ENCODE data around the gene ZAP70. TPM values are rescaled to one million over a fixed set of nuclear protein-coding genes. Genes with fewer than 3 reads are reported as not detected.

The ZAP70 gene
- total RNA-seq, 2 experiments from 2014 or later, result 218 TPM

DNA sequence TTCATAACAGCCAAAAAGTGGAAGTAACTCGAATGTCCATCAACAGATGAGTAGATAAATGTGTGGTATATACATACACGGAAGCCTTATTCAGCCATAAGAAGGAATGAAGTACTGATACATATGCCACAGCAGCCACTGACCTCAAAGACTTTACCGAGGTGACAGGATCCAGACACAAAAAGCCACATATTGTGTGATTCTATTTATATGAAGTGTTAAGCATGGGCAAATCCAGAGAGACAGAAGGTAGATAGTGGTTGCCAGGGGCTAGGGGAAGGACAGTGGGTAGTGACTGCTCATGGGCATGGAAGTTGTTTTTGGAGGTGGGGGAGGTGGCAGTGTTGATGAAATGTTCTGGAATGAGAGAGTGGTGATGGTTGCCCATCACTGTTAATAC is 33.9 kb downstream of the ZAP70 start:
- POLR2A ChIA-PET, result interaction anchor here (0.6 to 3.7 kb wide), 3 partner anchors 29 to 1013 kb away, joined by 3 to 15 read pairs (median 4); no protein-coding TSS in a partner anchor
- Mint-ChIP-seq H3K9me3 (no peaks in the 10 kb centered on the region), H3K4me1 (ENCODE audit: low read depth) (peaks cover 56% of the 10 kb centered on the region), H3K36me3 (ENCODE audit: low read depth) (peaks cover 26% of the 10 kb centered on the region), H3K27ac (no peak overlapping the region), H3K4me3 (no peak overlapping the region), H3K27me3 (no peaks in the 10 kb centered on the region)
- TF ChIP-seq, protein P1, sequence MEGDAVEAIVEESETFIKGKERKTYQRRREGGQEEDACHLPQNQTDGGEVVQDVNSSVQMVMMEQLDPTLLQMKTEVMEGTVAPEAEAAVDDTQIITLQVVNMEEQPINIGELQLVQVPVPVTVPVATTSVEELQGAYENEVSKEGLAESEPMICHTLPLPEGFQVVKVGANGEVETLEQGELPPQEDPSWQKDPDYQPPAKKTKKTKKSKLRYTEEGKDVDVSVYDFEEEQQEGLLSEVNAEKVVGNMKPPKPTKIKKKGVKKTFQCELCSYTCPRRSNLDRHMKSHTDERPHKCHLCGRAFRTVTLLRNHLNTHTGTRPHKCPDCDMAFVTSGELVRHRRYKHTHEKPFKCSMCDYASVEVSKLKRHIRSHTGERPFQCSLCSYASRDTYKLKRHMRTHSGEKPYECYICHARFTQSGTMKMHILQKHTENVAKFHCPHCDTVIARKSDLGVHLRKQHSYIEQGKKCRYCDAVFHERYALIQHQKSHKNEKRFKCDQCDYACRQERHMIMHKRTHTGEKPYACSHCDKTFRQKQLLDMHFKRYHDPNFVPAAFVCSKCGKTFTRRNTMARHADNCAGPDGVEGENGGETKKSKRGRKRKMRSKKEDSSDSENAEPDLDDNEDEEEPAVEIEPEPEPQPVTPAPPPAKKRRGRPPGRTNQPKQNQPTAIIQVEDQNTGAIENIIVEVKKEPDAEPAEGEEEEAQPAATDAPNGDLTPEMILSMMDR (IDR thresholded peaks at IDR 0.05), result no peak
- intact Hi-C loops (cut with micrococcal nuclease), result loop anchor here (5.0 kb wide), 1 partner anchor 35 kb away; the partner anchor contains the start of gene ZAP70
- CTCF ChIA-PET, result interaction anchor here (0.9 to 10.0 kb wide), 8 partner anchors 21 to 49 kb away, joined by 3 to 167 read pairs (median 18); partner anchors contain the start of gene ZAP70
- ATAC-seq, result peak; percentile 9
- DNase-seq, result peak; percentile 54

- CTCF ChIA-PET, result interaction anchor here (0.6 to 10.0 kb wide), 18 partner anchors 7 to 156 kb away, joined by 3 to 167 read pairs (median 6); partner anchors contain the start of genes ACTR1B and ZAP70
- Mint-ChIP-seq H3K9me3 (no peaks in the 10 kb centered on the region), H3K27ac (no peak overlapping the region), H3K36me3 (ENCODE audit: low read depth) (peaks cover 23% of the 10 kb centered on the region), H3K4me1 (ENCODE audit: low read depth) (peaks cover 52% of the 10 kb centered on the region), H3K4me3 (no peak overlapping the region), H3K27me3 (no peaks in the 10 kb centered on the region)
- TF ChIP-seq, protein P1 (IDR thresholded peaks at IDR 0.05), result no peak
- ATAC-seq, result no peak
- POLR2A ChIA-PET, result interaction anchor here (0.6 to 0.8 kb wide), 4 partner anchors 22 to 1013 kb away, joined by 3 to 4 read pairs (median 3); partner anchors contain the start of gene ZAP70
- no peak for DNase-seq
- intact Hi-C loops (cut with micrococcal nuclease), result loop anchor here (5.0 kb wide), 1 partner anchor 35 kb away; the partner anchor contains the start of gene ZAP70
Observed at GRCh38 chr2:97747716-97748115, 34.3 kb downstream of the ZAP70 start.

GRCh38 chr2:97749581-97749980 is 36.2 kb downstream of the ZAP70 start:
- no peak for DNase-seq
- POLR2A ChIA-PET, result interaction anchor here (1.3 kb wide), 1 partner anchor 31 kb away, joined by 5 read pairs; no protein-coding TSS in a partner anchor
- TF ChIP-seq, protein P1 (IDR thresholded peaks at IDR 0.05), result no peak
- Mint-ChIP-seq H3K9me3 (no peaks in the 10 kb centered on the region), H3K4me3 (no peak overlapping the region), H3K27me3 (no peaks in the 10 kb centered on the region), H3K36me3 (ENCODE audit: low read depth) (peaks cover 8% of the 10 kb centered on the region), H3K27ac (no peak overlapping the region), H3K4me1 (ENCODE audit: low read depth) (peaks cover 36% of the 10 kb centered on the region)
- no peak for ATAC-seq
- CTCF ChIA-PET, result interaction anchor here (1.0 to 5.0 kb wide), 4 partner anchors 9 to 51 kb away, joined by 5 to 37 read pairs (median 14); no protein-coding TSS in a partner anchor
- intact Hi-C loops (cut with micrococcal nuclease), result loop anchor here (5.0 kb wide), 1 partner anchor 37 kb away; the partner anchor contains the start of gene ZAP70

DNA sequence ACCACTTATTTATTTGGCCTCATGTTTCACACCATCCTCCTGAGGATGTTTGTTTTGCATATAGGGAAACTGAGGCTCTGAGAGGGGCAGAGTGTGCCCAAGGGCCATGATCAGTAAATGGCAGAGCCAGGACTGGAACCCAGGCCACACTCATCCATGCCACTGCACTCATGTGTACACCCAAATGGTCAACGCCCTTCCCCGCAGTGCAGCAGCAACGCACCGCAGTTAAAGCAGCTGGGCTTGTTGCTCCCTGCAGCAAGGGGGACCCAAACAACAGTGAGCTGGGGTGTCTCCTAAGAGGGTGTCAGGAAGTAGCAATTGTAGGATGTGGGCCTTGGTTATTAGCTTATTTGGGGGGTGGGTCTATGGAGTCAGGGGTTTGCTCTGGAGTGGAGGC is 36.6 kb downstream of the ZAP70 start:
- DNase-seq (no peak), ATAC-seq (no peak)
- Mint-ChIP-seq H3K9me3 (no peaks in the 10 kb centered on the region), H3K36me3 (ENCODE audit: low read depth) (peaks cover 7% of the 10 kb centered on the region), H3K27me3 (no peaks in the 10 kb centered on the region), H3K27ac (no peak overlapping the region), H3K4me3 (no peak overlapping the region), H3K4me1 (ENCODE audit: low read depth) (peaks cover 35% of the 10 kb centered on the region)
- POLR2A ChIA-PET, result interaction anchor here (1.3 kb wide), 1 partner anchor 32 kb away, joined by 5 read pairs; no protein-coding TSS in a partner anchor
- TF ChIP-seq, protein P1 (IDR thresholded peaks at IDR 0.05), result no peak
- intact Hi-C loops (cut with micrococcal nuclease), result no loop called here
- CTCF ChIA-PET, result interaction anchor here (1.0 to 5.0 kb wide), 5 partner anchors 10 to 51 kb away, joined by 3 to 37 read pairs (median 7); no protein-coding TSS in a partner anchor

- Mint-ChIP-seq H3K27me3 (no peaks in the 10 kb centered on the region), H3K4me1 (ENCODE audit: low read depth) (peaks cover 19% of the 10 kb centered on the region)
Observed at GRCh38 chr2:97751752-97752151, 38.4 kb downstream of the ZAP70 start.

More at GRCh38 chr2:97751752-97752151, 38.4 kb downstream of the ZAP70 start:
- no peak for ATAC-seq
- no peak for DNase-seq
- TF ChIP-seq, protein P1 (IDR thresholded peaks at IDR 0.05), result no peak
- no peak overlapping the region for H3K4me3 Mint-ChIP-seq
- peaks cover 4% of the 10 kb centered on the region for H3K36me3 Mint-ChIP-seq (ENCODE audit: low read depth)
- H3K27ac Mint-ChIP-seq, result no peak overlapping the region
- POLR2A ChIA-PET, result interaction anchor here (1.0 to 1.2 kb wide), 3 partner anchors 7 to 36 kb away, joined by 3 to 4 read pairs (median 3); no protein-coding TSS in a partner anchor
- intact Hi-C loops (cut with micrococcal nuclease), result no loop called here
- H3K9me3 Mint-ChIP-seq, result no peaks in the 10 kb centered on the region
- CTCF ChIA-PET, result interaction anchor here (1.2 to 5.0 kb wide), 5 partner anchors 12 to 161 kb away, joined by 3 to 37 read pairs (median 6); no protein-coding TSS in a partner anchor

Data from activated CD8-positive, alpha-beta T cell treated with anti-CD3 and anti-CD28 coated beads for 36 hours (primary cell).